Small intestine (tissue), 7 donors: Measurements from ENCODE around the gene CDHR5. TPM values are rescaled to one million over a fixed set of nuclear protein-coding genes. Genes with fewer than 3 reads are reported as not detected.

Experiments used
- DNase-seq, 2 donors: peaks; one replicate each; pipeline versions ENCODE4 v3.0.0 to v3.0.0-alpha.2; 2013
- FAIRE-seq: peaks from 2 replicates; lab custom pipeline; 2012; peaks lifted over from hg19 to GRCh38; lab: Jason Lieb, UNC
- H3K27ac ChIP-seq, 3 donors: one replicate each; pipeline ENCODE4 v1.5.1; 2013; ENCODE audit warnings: low read length in 2 of 3, mild to moderate bottlenecking in 2 of 3, control low read depth in 1 of 3, inconsistent platforms in 1 of 3, low read depth in 1 of 3, moderate library complexity in 1 of 3
- H3K27me3 ChIP-seq, 3 donors: one replicate each; pipeline ENCODE4 v1.6.1; 2013; ENCODE audit warnings: low read length in 3 of 3, inconsistent platforms in 1 of 3; ENCODE audit not compliant: control insufficient read depth in 3 of 3, insufficient read depth in 3 of 3
- H3K36me3 ChIP-seq, 3 donors: one replicate each; pipeline ENCODE4 v1.6.1; 2013; ENCODE audit warnings: low read length in 3 of 3, inconsistent platforms in 1 of 3, low read depth in 1 of 3, mild to moderate bottlenecking in 1 of 3, moderate library complexity in 1 of 3; ENCODE audit not compliant: control insufficient read depth in 3 of 3, insufficient read depth in 2 of 3
- H3K4me1 ChIP-seq, 3 donors: one replicate each; pipeline ENCODE4 v1.6.1; 2013; ENCODE audit warnings: low read length in 2 of 3, inconsistent platforms in 1 of 3, low read depth in 1 of 3, mild to moderate bottlenecking in 1 of 3, moderate library complexity in 1 of 3; ENCODE audit not compliant: control insufficient read depth in 3 of 3, insufficient read depth in 2 of 3
- H3K4me3 ChIP-seq, 3 donors: one replicate each; pipeline ENCODE4 v1.5.1; 2013; ENCODE audit warnings: low read length in 3 of 3, control low read depth in 1 of 3, inconsistent platforms in 1 of 3, low read depth in 1 of 3, mild to moderate bottlenecking in 1 of 3, moderate library complexity in 1 of 3
- H3K9me3 ChIP-seq, 2 donors: one replicate each; pipeline ENCODE4 v1.6.1; 2013; ENCODE audit warnings: low read depth in 1 of 2, low read length in 1 of 2; ENCODE audit not compliant: control insufficient read depth in 2 of 2, insufficient read depth in 1 of 2
- WGBS, 3 donors: extraction: QIAGEN DNeasy Blood & Tissue Kit; methylation state at CpG; one replicate each; pipeline ENCODE4 v1.1.7; 2013; 5-methylcytosine and 5-hydroxymethylcytosine counted together
- polyA plus RNA-seq, 4 donors: library from polyadenylated mRNA; stranded (reverse) in 3 of 4; unstranded in 1 of 4; fragments of 200-250 nt in 3 of 4; fragments of 120-200 nt in 1 of 4; gene quantifications; one replicate each; pipeline versions ENCODE4 v1.2.1 to v1.2.3, GENCODE V29; 2013
- donor health status: healthy with polysubstance abuse.
- donor health status: control.
- donor health status: control.
- donor health status: Bipolar disorder and iron deficiency.
- donor health status: healthy.

The CDHR5 gene
- polyA plus RNA-seq, 4 donors, result 112 to 1,182 (median 936) TPM

GRCh38 chr11:635945-636510 is 11.3 kb upstream of the CDHR5 start:
- FAIRE-seq (no peak), DNase-seq (no peak)
- peaks cover 0 to 49% (median 20%) of the 10 kb centered on the region in 3 donors for H3K27me3 ChIP-seq
- peaks cover 0 to 10% (median 0%) of the 10 kb centered on the region in 3 donors for H3K36me3 ChIP-seq
- H3K4me3 ChIP-seq, result no peak overlapping the region
- WGBS, 3 donors, result 37 to 63% (median 40%) methylated on average over 22 of the region's 22 CpGs
- peaks cover 0 to 4% of the 10 kb centered on the region in 2 donors for H3K9me3 ChIP-seq
- H3K4me1 ChIP-seq, result peaks cover 0 to 25% (median 4%) of the 10 kb centered on the region in 3 donors
- no peak overlapping the region for H3K27ac ChIP-seq

- no peak overlapping the region for H3K4me3 ChIP-seq
- H3K27me3 ChIP-seq, result peaks cover 0 to 8% (median 0%) of the 10 kb centered on the region in 3 donors
- H3K36me3 ChIP-seq, result peaks cover 0 to 4% (median 0%) of the 10 kb centered on the region in 3 donors
- peaks cover 0 to 3% of the 10 kb centered on the region in 2 donors for H3K9me3 ChIP-seq
- FAIRE-seq (no peak), DNase-seq (no peak)
- peaks cover 0 to 7% (median 0%) of the 10 kb centered on the region in 3 donors for H3K4me1 ChIP-seq
- WGBS, 3 donors, result 84 to 88% (median 87%) methylated on average over 5 of the region's 5 CpGs
- no peak overlapping the region for H3K27ac ChIP-seq
These were observed 6.1 kb upstream of the CDHR5 start for GRCh38 chr11:630871-631270.

- 42 to 59% (median 56%) methylated on average over 10 of the region's 10 CpGs for WGBS, 3 donors
- H3K4me1 ChIP-seq, result peaks cover 0 to 12% (median 0%) of the 10 kb centered on the region in 3 donors
- H3K9me3 ChIP-seq, result peaks cover 0 to 3% of the 10 kb centered on the region in 2 donors
- no peak overlapping the region for H3K27ac ChIP-seq
- no peak overlapping the region for H3K4me3 ChIP-seq
- H3K27me3 ChIP-seq, result no peaks in the 10 kb centered on the region
- FAIRE-seq (no peak), DNase-seq (peak in 1 of 2 donors; percentile 48)
- peaks cover 0 to 7% (median 0%) of the 10 kb centered on the region in 3 donors for H3K36me3 ChIP-seq
These were observed 4.5 kb upstream of the CDHR5 start for GRCh38 chr11:629237-629583.

- DNase-seq (no peak), FAIRE-seq (no peak)
- WGBS, 3 donors, result 93 to 96% (median 94%) methylated on average over 31 of the region's 31 CpGs
- H3K27me3 ChIP-seq, result no peaks in the 10 kb centered on the region
- H3K4me1 ChIP-seq, result peaks cover 0 to 20% (median 0%) of the 10 kb centered on the region in 3 donors
- H3K4me3 ChIP-seq, result no peak overlapping the region
- H3K36me3 ChIP-seq, result peaks cover 0 to 18% (median 0%) of the 10 kb centered on the region in 3 donors
- peaks cover 0 to 3% of the 10 kb centered on the region in 2 donors for H3K9me3 ChIP-seq
- no peak overlapping the region for H3K27ac ChIP-seq
These were observed 3.3 kb upstream of the CDHR5 start for GRCh38 chr11:628056-628455.

- Histone ChIP-seq H3K27ac (no peak overlapping the region), H3K27me3 (no peaks in the 10 kb centered on the region), H3K9me3 (peaks cover 0 to 3% of the 10 kb centered on the region in 2 donors), H3K4me1 (peaks cover 0 to 20% (median 0%) of the 10 kb centered on the region in 3 donors), H3K4me3 (peak overlapping the region in 1 of 3 donors; percentile 17), H3K36me3 (peaks cover 0 to 23% (median 0%) of the 10 kb centered on the region in 3 donors)
- DNase-seq (no peak), FAIRE-seq (no peak)
- WGBS, 3 donors, result 15 to 60% (median 33%) methylated on average over 1 to 28 of the region's 28 CpGs
These were observed 2.5 kb upstream of the CDHR5 start for GRCh38 chr11:627308-627576.

GRCh38 chr11:626475-627307 is 1.9 kb upstream of the CDHR5 start, which contains the start of gene SCT:
SCT (minus strand) TSS chr11:627181; CDS start chr11:627143, 38 bp downstream.
- Histone ChIP-seq H3K27ac (peak within 1 kb of the TSS in 1 of 3 donors; percentile 80), H3K4me3 (peak within 1 kb of the TSS in 2 of 3 donors; percentile 17 to 52), H3K4me1 (peaks cover 0 to 25% (median 0%) of the 10 kb centered on the region in 3 donors), H3K9me3 (peaks cover 0 to 3% of the 10 kb centered on the region in 2 donors), H3K36me3 (peaks cover 0 to 29% (median 0%) of the 10 kb centered on the region in 3 donors), H3K27me3 (no peaks in the 10 kb centered on the region)
- FAIRE-seq (no peak), DNase-seq (peak in 1 of 2 donors; percentile 56)
- 6 to 12% (median 8%) methylated on average over 24 to 72 of the region's 72 CpGs for whole genome bisulfite sequencing, 3 donors

GRCh38 chr11:625636-626268 is 997 bp upstream of the CDHR5 start:
- FAIRE-seq, result no peak

More at GRCh38 chr11:625636-626268, 997 bp upstream of the CDHR5 start:
- Histone ChIP-seq H3K27ac (peak overlapping the region; percentile 80 to 97 (median 94)), H3K36me3 (peaks cover 0 to 38% (median 6%) of the 10 kb centered on the region in 3 donors), H3K4me1 (peaks cover 0 to 33% (median 0%) of the 10 kb centered on the region in 3 donors), H3K9me3 (peaks cover 0 to 3% of the 10 kb centered on the region in 2 donors), H3K4me3 (peak overlapping the region in 2 of 3 donors; percentile 52 to 81), H3K27me3 (no peaks in the 10 kb centered on the region)
- DNase-seq, result peak; percentile 86 to 87
- WGBS, 3 donors, result 16 to 57% (median 37%) methylated on average over 19 to 22 of the region's 22 CpGs
